GM12878 (cell line): ENCODE measurements around the gene GALR3. TPM values are rescaled to one million over a fixed set of nuclear protein-coding genes. Genes with fewer than 3 reads are reported as not detected.

Experiments used
- ATAC-seq: fragments of 200-7000 bp; cut with Tn5 transposase; 3 replicates; pipeline ENCODE4 v1.9.1; 2020; ENCODE audit warnings: mild to moderate bottlenecking, moderate library complexity
- BruUV-seq: library from RNA; stranded (reverse); fragments of 400-500 nt; replicated peaks from 2 replicates; lab custom pipeline; 2021; lab: Mats Ljungman, UMichigan
- CTCF ChIA-PET: fragments of 300-600 bp; sonication (Branson Sonifier 250); formaldehyde crosslinking; extraction: SDS; loops from one replicate; lab custom pipeline; 2021; ENCODE audit warnings: inconsistent platforms; lab: Yijun Ruan, JAX
- POLR2A ChIA-PET: fragments of 350-600 bp; formaldehyde crosslinking; extraction: SDS; loops from one replicate; lab custom pipeline; 2021; ENCODE audit warnings: inconsistent platforms; lab: Charles Lee
- RAD21 ChIA-PET: fragments of 300-600 bp; sonication (Branson Sonifier 250); formaldehyde crosslinking; loops from one replicate; lab custom pipeline; 2023; ENCODE audit warnings: antibody characterized with exemption; ENCODE audit not compliant: unreplicated experiment; lab: Charles Lee
- SMC1A ChIA-PET: fragments of 300-600 bp; sonication (Branson Sonifier 250); formaldehyde crosslinking; loops from one replicate; lab custom pipeline; 2023; ENCODE audit not compliant: unreplicated experiment, uncharacterized antibody; lab: Charles Lee
- DNase-seq: peaks from one replicate; pipeline ENCODE4 v3.0.0-alpha.2; 2011; ENCODE audit warnings: low read depth, low spot score
- FAIRE-seq: peaks from 3 replicates; lab custom pipeline; 2011; peaks lifted over from hg19 to GRCh38; lab: Jason Lieb, UNC
- H2AFZ ChIP-seq: 2 replicates; pipeline ENCODE4 v1.6.0; 2011; ENCODE audit warnings: low read depth, low read length, control low read depth; ENCODE audit not compliant: control insufficient read depth
- H3K27ac ChIP-seq: 2 replicates; pipeline ENCODE4 v1.5.1; 2011; ENCODE audit warnings: control low read depth; ENCODE audit not compliant: control insufficient read depth, insufficient read depth
- H3K27me3 ChIP-seq, 2 experiments: replicated peaks in 1 of 2; 2 replicates each; pipeline versions ENCODE4 v1.6.0 to v1.6.1; 2011; ENCODE audit warnings: low read length in 1 of 2; ENCODE audit not compliant: control insufficient read depth in 2 of 2, insufficient read depth in 2 of 2
- H3K36me3 ChIP-seq, 2 experiments: 2 replicates each; pipeline ENCODE4 v1.5.1; 2011; ENCODE audit warnings: low read length in 1 of 2; ENCODE audit not compliant: control insufficient read depth in 2 of 2, insufficient read depth in 2 of 2
- H3K4me1 ChIP-seq: 2 replicates; pipeline ENCODE4 v1.6.1; 2011; ENCODE audit warnings: mild to moderate bottlenecking, low read length, moderate library complexity, mixed read lengths; ENCODE audit not compliant: control insufficient read depth, insufficient read depth
- H3K4me2 ChIP-seq: 2 replicates; pipeline ENCODE4 v1.6.0; 2011; ENCODE audit warnings: control low read depth; ENCODE audit not compliant: control insufficient read depth, insufficient read depth
- H3K4me3 ChIP-seq: fragments of 200-600 bp; sonication (generic); 2 replicates; pipeline ENCODE4 v1.5.1; 2016
- H3K79me2 ChIP-seq: 2 replicates; pipeline ENCODE4 v1.6.0; 2011; ENCODE audit warnings: low read length; ENCODE audit not compliant: control insufficient read depth, insufficient read depth
- H3K9ac ChIP-seq: 2 replicates; pipeline ENCODE4 v1.8.0; 2011; ENCODE audit warnings: low read length, control low read depth, mixed read lengths; ENCODE audit not compliant: control insufficient read depth, insufficient read depth
- H3K9me3 ChIP-seq: replicated peaks from 3 replicates; pipeline ENCODE4 v1.5.1; 2011; ENCODE audit warnings: mild to moderate bottlenecking, low read length; ENCODE audit not compliant: control insufficient read depth, insufficient read depth
- H4K20me1 ChIP-seq: 2 replicates; pipeline ENCODE4 v1.6.0; 2011; ENCODE audit not compliant: control insufficient read depth, insufficient read depth
- GATAD2B ChIP-seq: fragments of 450-650 bp; conservative IDR thresholded peaks from 2 replicates; pipeline ENCODE4 v1.6.1; 2017; ENCODE audit warnings: low read depth, mild to moderate bottlenecking, moderate library complexity
- IKZF1 ChIP-seq: fragments of 450-650 bp; conservative IDR thresholded peaks from 2 replicates; pipeline ENCODE4 v1.6.1; 2017; ENCODE audit warnings: antibody characterized with exemption, mild to moderate bottlenecking
- MYC ChIP-seq: IDR thresholded peaks from 2 replicates; pipeline ENCODE4 v1.6.1; 2011; ENCODE audit warnings: mild to moderate bottlenecking, low read length, moderate library complexity, inconsistent platforms; ENCODE audit not compliant: insufficient read depth, insufficient replicate concordance, insufficient read length, severe bottlenecking
- NR2F1 ChIP-seq: fragments of 450-650 bp; conservative IDR thresholded peaks from 2 replicates; pipeline ENCODE4 v1.6.1; 2017; ENCODE audit warnings: mild to moderate bottlenecking
- RBBP5 ChIP-seq: fragments of 200-600 bp; sonication (generic); conservative IDR thresholded peaks from 2 replicates; pipeline ENCODE4 v1.6.1; 2016
- SRF ChIP-seq, 2 experiments: IDR thresholded peaks; 2 replicates each; pipeline ENCODE4 v1.6.1; 2011; ENCODE audit warnings: low read depth in 2 of 2, low read length in 2 of 2, mild to moderate bottlenecking in 1 of 2, moderate library complexity in 1 of 2
- WGBS: methylation state at CpG from one replicate; pipeline ENCODE4 v1.1.6; 2016; ENCODE audit warnings: low lambda C conversion rate; ENCODE audit not compliant: insufficient replicate concordance, insufficient coverage; ENCODE audit errors: missing lambda C conversion rate; 5-methylcytosine and 5-hydroxymethylcytosine counted together
- in situ Hi-C: fragments of 300-500 bp; cut with MboI; formaldehyde crosslinking; loops from 9 replicates; pipeline ENCODE4 v1.14.3; 2018; ENCODE audit warnings: mixed read lengths
- intact Hi-C: fragments of 100-400 bp; cut with micrococcal nuclease; formaldehyde crosslinking; loops from one replicate; pipeline ENCODE4 v1.14.2; 2022; ENCODE audit not compliant: unreplicated experiment
- polyA plus RNA-seq, 11 experiments: library from polyadenylated mRNA; depleted of rRNA in 4 of 11; unstranded in 6 of 11; stranded (reverse) in 5 of 11; fragments of >200 nt; fragmentation: Nextera tagmentation in 4 of 11; fragmentation: Illumina TruSeq in 1 of 11; extraction: Ambion mirVana in 4 of 11; extraction: Trizol in 1 of 11; gene quantifications; 1 replicate in 1 of 11; 2 replicates in 10 of 11; pipeline versions ENCODE4 v1.2.1 to v1.2.3, GENCODE V29; 2011 to 2016; ENCODE audit warnings: inconsistent platforms in 2 of 11, missing spikeins in 2 of 11, low read depth in 1 of 11
- total RNA-seq, 4 experiments: library from RNA; depleted of rRNA in 3 of 4; stranded (reverse); fragments of >200 nt in 3 of 4; fragmentation: Illumina TruSeq in 1 of 4; extraction: Trizol in 1 of 4; gene quantifications; 2 replicates each; pipeline versions ENCODE4 v1.2.1 to v1.2.3, GENCODE V29; 2013 to 2021
- TF ChIP-seq, protein P1 (sequence below): IDR thresholded peaks from 2 replicates; pipeline ENCODE4 v1.6.1; 2012; ENCODE audit warnings: low read depth, low read length, improper control_type of control experiment
- TF ChIP-seq, protein P2 (sequence below): fragments of 450-650 bp; IDR thresholded peaks from 2 replicates; pipeline ENCODE4 v1.6.1; 2017; ENCODE audit warnings: antibody characterized with exemption, mild to moderate bottlenecking, moderate library complexity
- TF ChIP-seq, protein P3 (sequence below): IDR thresholded peaks from 2 replicates; pipeline ENCODE4 v1.6.1; 2011; ENCODE audit warnings: low read depth, mild to moderate bottlenecking, low read length, moderate library complexity, borderline replicate concordance; ENCODE audit errors: extremely low read depth
- TF ChIP-seq, protein P4 (sequence below): fragments of 450-650 bp; IDR thresholded peaks from 2 replicates; pipeline ENCODE4 v1.6.1; 2014; ENCODE audit warnings: mild to moderate bottlenecking
- TF ChIP-seq, protein P5 (sequence below), 3 experiments: IDR thresholded peaks in 2 of 3; conservative IDR thresholded peaks in 1 of 3; 2 replicates each; pipeline ENCODE4 v1.5.1; 2011; ENCODE audit warnings: low read depth in 3 of 3, low read length in 3 of 3, mild to moderate bottlenecking in 3 of 3, control low read depth in 2 of 3, moderate library complexity in 2 of 3, inconsistent platforms in 1 of 3, mixed read lengths in 1 of 3; ENCODE audit not compliant: control insufficient read depth in 2 of 3, insufficient read depth in 1 of 3; ENCODE audit errors: extremely low read depth in 1 of 3
- TF ChIP-seq, protein P6 (sequence below): fragments of 450-650 bp; conservative IDR thresholded peaks from 2 replicates; pipeline ENCODE4 v1.6.1; 2017; ENCODE audit warnings: mild to moderate bottlenecking, moderate library complexity

GALR3 gene
- total and polyA plus RNA-seq, 10 of the 15 experiments (the other 5 are each of a cell fraction or from before 2014, with no cell fraction given), result not detected

DNA sequence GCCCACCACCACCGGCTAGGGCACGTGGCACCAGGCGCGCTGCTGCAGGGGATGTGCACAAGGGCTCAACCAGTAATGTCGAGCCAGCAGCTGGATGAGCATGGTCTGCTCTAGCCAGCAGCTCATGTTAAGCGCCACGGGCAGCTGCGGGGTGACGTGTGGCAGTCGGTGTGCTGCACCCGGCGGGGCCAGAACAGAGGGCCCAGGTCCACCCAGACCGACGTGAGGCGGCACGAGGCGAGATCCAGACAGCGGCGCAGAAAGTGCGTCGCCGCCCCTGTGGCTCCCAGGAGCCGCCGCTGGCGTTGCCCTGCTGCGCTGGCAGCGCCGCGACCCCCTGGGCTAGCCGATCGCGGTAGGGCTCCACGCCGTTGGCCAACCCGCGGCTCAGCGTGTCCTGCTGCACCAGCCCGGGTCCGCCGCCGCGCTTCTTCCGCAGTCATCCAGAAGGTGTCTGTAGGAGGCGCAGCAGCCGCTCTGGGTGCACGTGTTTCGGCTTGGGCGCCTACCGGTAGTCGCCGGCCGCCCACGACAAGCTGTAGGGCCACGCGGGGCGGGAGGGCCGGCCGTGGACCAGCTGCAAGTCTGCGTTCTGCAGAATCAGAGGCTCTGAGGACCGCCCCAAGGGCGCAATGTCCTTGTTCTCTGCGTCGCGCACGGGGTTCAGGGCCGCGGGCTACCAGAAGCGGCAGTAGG lies 4.6 kb upstream of the GALR3 start:
- DNase-seq (no peak), ATAC-seq (peak; percentile 83), FAIRE-seq (no peak)
- no TSS peak for BruUV-seq
- peak overlapping the region; percentile 23; the same call in 1 of the 2 replicates for H3K4me3 ChIP-seq
- ChIA-PET RAD21 (interaction anchor here (0.6 to 3.0 kb wide), 9 partner anchors 11 to 251 kb away, joined by 3 to 18 read pairs (median 3); partner anchors contain the start of genes ANKRD54, C22orf23, GCAT and POLR2F), CTCF (interaction anchor here (0.6 to 8.7 kb wide), 26 partner anchors 10 to 228 kb away, joined by 3 to 121 read pairs (median 4); partner anchors contain the start of genes ANKRD54, EIF3L and GCAT), SMC1A (interaction anchor here (1.2 to 5.2 kb wide), 4 partner anchors 44 to 147 kb away, joined by 3 to 53 read pairs (median 4); no protein-coding TSS in a partner anchor), POLR2A (no interaction called here)
- H3K27me3 ChIP-seq, result peaks cover 0 to 2% of the 10 kb centered on the region in 2 experiments; a peak in 2 of 4 replicates
- in situ Hi-C loops, result loop anchor here (5.0 kb wide), 2 partner anchors 44 to 144 kb away; no protein-coding TSS in a partner anchor
- no peaks in the 10 kb centered on the region for H3K79me2 ChIP-seq
- no peak overlapping the region for H3K27ac ChIP-seq
- no peaks in the 10 kb centered on the region for H4K20me1 ChIP-seq
- peak overlapping the region; percentile 74 for H2AFZ ChIP-seq
- peak overlapping the region; percentile 66 for H3K4me2 ChIP-seq
- no peak overlapping the region; the same call in 1 of the 2 replicates for H3K9ac ChIP-seq
- intact Hi-C loops, result loop anchor here (5.0 kb wide), 1 partner anchor 114 kb away; no protein-coding TSS in a partner anchor
- no peaks in the 10 kb centered on the region for H3K9me3 ChIP-seq
- peaks cover 10% of the 10 kb centered on the region for H3K4me1 ChIP-seq
- WGBS, result 1% methylated on average over 67 of the region's 68 CpGs
- no peaks in the 10 kb centered on the region for H3K36me3 ChIP-seq
- TF ChIP-seq IKZF1, result peak; percentile 46
- TF ChIP-seq RBBP5, result no peak
- TF ChIP-seq, protein P1, sequence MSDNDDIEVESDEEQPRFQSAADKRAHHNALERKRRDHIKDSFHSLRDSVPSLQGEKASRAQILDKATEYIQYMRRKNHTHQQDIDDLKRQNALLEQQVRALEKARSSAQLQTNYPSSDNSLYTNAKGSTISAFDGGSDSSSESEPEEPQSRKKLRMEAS, result peak; percentile 80
- TF ChIP-seq, protein P2, sequence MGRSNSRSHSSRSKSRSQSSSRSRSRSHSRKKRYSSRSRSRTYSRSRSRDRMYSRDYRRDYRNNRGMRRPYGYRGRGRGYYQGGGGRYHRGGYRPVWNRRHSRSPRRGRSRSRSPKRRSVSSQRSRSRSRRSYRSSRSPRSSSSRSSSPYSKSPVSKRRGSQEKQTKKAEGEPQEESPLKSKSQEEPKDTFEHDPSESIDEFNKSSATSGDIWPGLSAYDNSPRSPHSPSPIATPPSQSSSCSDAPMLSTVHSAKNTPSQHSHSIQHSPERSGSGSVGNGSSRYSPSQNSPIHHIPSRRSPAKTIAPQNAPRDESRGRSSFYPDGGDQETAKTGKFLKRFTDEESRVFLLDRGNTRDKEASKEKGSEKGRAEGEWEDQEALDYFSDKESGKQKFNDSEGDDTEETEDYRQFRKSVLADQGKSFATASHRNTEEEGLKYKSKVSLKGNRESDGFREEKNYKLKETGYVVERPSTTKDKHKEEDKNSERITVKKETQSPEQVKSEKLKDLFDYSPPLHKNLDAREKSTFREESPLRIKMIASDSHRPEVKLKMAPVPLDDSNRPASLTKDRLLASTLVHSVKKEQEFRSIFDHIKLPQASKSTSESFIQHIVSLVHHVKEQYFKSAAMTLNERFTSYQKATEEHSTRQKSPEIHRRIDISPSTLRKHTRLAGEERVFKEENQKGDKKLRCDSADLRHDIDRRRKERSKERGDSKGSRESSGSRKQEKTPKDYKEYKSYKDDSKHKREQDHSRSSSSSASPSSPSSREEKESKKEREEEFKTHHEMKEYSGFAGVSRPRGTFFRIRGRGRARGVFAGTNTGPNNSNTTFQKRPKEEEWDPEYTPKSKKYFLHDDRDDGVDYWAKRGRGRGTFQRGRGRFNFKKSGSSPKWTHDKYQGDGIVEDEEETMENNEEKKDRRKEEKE, result no peak
- TF ChIP-seq, protein P3, sequence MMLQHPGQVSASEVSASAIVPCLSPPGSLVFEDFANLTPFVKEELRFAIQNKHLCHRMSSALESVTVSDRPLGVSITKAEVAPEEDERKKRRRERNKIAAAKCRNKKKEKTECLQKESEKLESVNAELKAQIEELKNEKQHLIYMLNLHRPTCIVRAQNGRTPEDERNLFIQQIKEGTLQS, result no peak
- 0 out of 2 replicates have a peak, but pooled peaks have one; percentile 12 for TF ChIP-seq NR2F1
- TF ChIP-seq SRF (IDR thresholded peaks at IDR 0.05; ENCODE audit: low read depth in 2 of 2, low read length in 2 of 2), result no peak
- TF ChIP-seq, protein P4, sequence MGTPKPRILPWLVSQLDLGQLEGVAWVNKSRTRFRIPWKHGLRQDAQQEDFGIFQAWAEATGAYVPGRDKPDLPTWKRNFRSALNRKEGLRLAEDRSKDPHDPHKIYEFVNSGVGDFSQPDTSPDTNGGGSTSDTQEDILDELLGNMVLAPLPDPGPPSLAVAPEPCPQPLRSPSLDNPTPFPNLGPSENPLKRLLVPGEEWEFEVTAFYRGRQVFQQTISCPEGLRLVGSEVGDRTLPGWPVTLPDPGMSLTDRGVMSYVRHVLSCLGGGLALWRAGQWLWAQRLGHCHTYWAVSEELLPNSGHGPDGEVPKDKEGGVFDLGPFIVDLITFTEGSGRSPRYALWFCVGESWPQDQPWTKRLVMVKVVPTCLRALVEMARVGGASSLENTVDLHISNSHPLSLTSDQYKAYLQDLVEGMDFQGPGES, result no peak
- TF ChIP-seq MYC, result peak; percentile 44
- peak; percentile 76; the same call in 1 of the 2 replicates for TF ChIP-seq GATAD2B
- TF ChIP-seq, protein P5, sequence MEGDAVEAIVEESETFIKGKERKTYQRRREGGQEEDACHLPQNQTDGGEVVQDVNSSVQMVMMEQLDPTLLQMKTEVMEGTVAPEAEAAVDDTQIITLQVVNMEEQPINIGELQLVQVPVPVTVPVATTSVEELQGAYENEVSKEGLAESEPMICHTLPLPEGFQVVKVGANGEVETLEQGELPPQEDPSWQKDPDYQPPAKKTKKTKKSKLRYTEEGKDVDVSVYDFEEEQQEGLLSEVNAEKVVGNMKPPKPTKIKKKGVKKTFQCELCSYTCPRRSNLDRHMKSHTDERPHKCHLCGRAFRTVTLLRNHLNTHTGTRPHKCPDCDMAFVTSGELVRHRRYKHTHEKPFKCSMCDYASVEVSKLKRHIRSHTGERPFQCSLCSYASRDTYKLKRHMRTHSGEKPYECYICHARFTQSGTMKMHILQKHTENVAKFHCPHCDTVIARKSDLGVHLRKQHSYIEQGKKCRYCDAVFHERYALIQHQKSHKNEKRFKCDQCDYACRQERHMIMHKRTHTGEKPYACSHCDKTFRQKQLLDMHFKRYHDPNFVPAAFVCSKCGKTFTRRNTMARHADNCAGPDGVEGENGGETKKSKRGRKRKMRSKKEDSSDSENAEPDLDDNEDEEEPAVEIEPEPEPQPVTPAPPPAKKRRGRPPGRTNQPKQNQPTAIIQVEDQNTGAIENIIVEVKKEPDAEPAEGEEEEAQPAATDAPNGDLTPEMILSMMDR (IDR thresholded peaks at IDR 0.05 in 2 of 3, conservative IDR thresholded peaks at IDR 0.05 in 1 of 3; ENCODE audit: control insufficient read depth in 2 of 3, extremely low read depth in 1 of 3, insufficient read depth in 1 of 3, low read depth in 3 of 3, low read length in 3 of 3), result peak; percentile 25 to 54 (median 41); a peak in 5 of 6 replicates
- TF ChIP-seq, protein P6, sequence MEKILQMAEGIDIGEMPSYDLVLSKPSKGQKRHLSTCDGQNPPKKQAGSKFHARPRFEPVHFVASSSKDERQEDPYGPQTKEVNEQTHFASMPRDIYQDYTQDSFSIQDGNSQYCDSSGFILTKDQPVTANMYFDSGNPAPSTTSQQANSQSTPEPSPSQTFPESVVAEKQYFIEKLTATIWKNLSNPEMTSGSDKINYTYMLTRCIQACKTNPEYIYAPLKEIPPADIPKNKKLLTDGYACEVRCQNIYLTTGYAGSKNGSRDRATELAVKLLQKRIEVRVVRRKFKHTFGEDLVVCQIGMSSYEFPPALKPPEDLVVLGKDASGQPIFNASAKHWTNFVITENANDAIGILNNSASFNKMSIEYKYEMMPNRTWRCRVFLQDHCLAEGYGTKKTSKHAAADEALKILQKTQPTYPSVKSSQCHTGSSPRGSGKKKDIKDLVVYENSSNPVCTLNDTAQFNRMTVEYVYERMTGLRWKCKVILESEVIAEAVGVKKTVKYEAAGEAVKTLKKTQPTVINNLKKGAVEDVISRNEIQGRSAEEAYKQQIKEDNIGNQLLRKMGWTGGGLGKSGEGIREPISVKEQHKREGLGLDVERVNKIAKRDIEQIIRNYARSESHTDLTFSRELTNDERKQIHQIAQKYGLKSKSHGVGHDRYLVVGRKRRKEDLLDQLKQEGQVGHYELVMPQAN, result peak; percentile 41
